Stimulated activated CD4-positive, alpha-beta T cell treated with anti-CD3 and anti-CD28 coated beads, Interleukin-4, amount 100 ng/mL, for 1 hour (primary cell): ENCODE results near the gene COL5A1.

ENCODE experiments used
- DNase-seq: peaks from one replicate; pipeline ENCODE4 v3.0.0-alpha.2; 2020

Gene COL5A1

DNA sequence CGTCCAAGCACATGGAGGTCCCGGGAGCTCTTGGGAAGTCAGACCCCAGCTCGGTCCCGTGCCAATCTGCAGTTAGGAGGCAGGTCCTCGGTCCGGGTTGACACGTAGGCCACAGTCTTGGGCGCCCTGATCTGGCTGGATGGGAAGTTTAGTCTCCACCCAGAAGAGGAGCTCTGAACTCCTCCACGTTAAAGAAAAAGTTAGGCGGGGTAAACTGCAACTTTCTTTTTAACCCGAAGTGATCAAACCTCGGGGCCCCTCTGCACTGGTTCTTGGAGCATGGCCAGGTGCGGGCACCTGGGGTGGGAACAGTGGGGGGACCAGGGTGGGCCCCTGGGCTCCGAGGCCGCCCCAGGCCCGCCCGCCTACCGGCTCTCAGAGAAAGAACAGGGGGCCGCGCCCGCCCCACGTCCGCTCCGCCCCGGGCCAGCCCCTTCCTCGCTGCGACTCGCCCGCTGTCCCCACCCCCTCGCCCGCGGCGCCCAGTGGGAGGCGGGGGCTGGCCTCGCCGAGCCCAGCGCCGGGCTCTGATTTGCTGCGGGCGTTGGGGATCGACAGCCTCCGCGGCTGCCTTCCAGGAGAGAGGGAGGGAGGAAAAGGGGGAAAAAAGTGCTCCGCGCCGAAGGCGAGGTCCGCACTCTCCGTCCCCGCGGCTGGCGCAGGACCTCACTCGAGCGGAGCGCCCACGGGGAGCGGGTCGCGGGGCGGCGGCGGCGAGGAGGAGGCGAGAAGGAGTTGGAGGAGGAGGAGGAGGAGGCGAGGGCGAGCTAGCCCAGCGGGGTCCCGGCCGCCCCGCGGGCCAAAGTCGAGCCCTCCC lies at the start of gene COL5A1:
Gene COL5A1 (plus strand): TSS at position 631 of the 817 bp plus-strand sequence. CDS start 385 bp downstream, outside the sequence.
- DNase-seq, result peak; percentile 58

DNA sequence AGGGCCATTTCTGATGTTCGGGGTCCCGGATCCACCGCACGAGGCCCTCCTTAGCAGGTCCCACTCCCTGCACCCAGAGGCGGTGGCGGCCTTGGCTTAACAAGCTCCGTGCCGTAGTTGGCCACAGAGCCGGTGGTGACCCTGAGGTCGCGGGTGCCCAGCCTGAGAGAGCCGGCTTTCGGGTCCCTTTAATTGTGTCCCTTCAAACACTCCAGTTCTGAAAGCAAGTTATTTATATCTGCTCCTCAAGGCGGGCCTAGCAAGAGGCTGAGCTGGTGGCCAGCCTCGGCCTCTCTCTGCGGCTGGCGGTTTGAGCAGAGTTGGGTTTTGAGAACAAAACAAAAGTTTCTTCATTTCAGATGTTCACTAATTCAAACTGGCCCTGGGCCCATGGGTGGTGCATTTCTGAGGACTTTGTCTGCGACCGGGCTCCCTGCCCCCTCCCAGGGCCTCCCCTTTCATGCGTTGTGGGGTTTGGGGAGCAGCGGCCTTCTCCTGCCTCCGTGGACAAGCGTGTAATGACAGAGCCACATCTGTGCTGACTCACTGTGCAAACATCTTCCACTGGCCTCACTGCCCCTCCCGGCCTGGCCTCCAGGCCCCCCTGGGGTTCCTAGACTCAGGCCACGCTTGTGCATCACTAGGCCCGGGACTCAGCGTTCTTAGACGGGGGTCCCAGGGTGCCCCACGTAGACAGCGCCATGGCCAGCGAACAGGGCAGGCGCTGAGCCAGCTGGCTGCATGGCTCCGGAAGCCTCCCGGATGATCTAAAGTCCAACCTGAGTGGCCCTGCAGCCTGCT lies 49.4 kb upstream of the COL5A1 start:
- DNase-seq, result no peak

DNA sequence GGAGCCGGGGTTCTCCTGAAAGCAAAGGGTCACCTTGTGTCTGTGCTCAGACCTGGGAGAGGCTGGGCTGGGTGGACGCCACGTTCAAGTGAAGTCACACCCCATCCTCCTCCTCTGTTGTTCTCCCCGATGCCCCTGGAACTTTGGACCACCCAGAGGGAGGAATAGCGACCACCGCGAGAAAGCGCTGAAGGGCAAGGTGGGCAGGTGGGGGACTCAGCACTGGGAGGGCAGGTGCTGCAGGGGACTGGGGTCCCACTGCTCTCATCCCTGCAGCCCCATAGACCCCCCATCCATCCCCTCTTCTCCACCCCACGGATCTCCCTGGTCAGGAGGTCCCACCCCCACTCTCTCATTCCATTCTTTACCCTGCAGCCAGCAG lies 48.8 kb upstream of the COL5A1 start:
- no peak for DNase-seq

DNA sequence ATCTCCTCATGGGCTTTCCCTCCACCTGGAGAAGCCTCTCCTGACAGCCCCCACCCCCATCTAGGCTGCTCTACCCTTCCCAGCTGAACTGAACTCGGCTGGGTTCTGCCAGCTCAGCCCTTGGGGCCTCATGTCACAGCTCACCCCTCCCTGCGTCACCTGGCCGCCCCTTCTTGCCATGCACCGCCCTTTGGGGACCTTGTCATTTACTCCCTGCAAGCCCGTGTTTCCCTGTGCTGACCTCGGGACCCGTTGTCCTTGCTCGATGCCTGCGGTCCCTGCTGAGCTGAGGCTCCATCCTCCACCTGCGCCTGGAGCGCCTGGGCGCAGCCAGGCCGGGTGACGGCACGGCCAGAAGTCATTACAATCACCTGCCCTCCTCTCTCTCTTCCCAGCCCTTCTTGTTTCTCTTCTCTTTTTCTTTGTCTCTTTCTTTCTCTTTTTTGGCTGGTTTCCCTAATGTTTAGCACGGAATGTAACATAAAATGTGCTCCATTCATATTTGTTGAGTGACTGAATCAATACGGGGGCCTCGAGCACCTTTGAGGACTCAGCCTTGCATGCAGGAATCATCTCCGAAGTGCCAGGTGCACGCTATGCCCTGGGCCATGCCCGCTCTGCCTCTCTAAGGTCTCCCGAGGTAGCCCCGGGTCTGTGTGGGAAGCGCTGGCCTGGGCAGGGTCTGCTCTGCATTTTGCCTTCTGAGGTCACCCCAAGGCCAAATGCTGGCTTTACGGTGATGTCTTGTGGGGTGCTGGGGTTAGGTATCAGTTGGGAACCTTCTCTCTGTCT lies 48.1 kb upstream of the COL5A1 start:
- DNase-seq, result no peak

DNA sequence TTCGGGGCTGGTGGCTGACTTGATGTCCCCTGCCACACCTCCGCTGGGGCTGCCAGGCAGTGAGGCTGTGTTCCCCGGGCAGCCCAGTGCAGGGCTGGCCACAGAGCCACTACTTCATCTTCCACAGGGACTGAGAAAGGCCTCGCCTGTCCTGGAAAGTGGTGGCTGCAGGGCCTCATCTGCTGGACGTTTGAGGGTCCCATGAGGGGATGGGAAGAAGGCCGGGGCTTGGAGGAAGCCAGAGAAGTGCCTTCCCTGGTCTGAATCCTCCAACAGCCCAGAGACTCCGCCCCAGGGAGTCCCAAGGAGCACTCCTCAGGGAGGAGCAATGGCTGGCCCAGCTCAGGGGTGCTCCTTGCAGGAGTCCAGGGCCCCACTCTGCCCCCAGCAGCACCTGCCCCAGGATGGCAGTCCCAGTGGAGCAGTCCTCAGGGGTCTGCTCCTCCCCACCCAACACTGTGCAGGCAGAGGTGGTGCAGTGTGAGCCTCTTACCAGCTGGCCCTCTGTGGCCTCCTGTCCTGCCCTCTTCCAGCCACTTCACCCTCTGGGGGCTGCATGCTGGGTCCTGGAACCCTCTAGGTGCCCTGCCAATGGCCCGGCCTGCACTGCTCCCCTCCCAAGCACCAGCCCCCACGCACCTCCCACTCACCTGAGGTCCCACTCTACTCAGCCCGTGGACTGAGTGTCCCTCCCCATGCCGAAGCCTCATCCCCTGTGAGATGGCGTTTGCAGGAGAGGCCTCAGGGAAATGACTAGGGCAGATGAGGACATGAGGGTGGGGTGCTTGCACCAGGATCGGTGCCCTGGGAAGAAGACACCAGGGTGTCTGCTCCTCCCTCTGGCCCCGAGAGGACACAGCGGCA lies 47.3 kb upstream of the COL5A1 start:
- no peak for DNase-seq

DNA sequence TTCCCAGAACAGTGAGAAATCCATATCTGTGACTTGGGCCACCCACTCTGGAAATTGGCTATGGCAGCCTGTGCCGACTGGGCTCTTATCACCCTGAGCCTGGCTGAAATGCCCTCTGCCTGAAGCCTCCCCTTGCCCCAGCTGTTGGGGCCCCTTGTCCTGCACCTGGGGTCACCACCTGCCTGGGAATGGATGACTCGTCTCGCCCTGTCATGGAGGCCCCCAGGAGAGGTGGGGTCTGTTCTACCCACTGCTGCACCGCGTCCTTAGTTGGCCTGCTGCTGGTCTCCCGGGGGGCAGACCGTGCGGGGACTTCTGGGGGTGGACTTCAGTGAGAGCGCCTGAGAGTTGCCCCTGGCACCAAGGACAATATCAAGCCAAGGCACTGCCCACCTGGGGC lies 46.6 kb upstream of the COL5A1 start:
- DNase-seq, result no peak

DNA sequence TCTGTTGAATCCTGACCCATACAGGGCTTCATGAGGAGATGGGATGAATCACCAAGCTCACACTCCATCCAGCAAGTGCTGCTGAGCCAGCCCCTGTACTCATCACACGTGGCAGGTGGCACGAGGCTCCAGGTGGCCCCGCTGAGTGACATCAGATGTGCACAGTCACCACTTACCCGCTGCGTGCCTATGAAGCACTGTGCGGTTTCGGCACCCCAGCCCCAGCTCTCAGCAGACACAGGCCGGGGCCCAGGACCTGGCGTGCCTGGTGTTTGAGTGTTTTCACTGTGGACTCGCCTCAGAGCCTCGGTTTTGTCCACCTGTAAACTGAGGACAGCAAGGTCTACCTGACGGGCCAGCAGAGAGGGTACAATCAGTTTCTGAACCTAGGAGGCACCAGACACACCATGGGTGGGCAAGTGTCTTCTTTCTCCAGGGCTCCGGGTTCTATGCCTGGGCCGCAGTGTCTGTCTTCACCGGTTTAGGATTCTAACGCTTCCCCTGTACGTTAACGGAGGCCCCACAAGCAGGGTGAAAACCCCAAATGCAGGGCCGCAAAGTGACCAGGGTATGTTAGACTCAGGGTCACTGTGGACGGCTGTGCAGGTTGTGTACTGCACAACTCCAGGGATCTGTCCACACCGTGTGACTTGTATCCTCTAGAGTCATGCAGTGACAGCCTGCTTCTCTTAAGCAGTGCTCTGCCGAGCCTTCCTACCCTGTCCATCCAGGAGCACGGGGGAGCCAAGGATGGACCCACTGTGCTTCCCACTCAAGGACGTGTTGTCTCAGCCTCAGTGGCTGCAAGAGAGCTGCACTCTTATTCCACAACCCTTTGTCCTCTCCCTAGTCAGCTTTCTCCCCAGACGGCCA lies 44.3 kb upstream of the COL5A1 start:
- DNase-seq, result no peak

DNA sequence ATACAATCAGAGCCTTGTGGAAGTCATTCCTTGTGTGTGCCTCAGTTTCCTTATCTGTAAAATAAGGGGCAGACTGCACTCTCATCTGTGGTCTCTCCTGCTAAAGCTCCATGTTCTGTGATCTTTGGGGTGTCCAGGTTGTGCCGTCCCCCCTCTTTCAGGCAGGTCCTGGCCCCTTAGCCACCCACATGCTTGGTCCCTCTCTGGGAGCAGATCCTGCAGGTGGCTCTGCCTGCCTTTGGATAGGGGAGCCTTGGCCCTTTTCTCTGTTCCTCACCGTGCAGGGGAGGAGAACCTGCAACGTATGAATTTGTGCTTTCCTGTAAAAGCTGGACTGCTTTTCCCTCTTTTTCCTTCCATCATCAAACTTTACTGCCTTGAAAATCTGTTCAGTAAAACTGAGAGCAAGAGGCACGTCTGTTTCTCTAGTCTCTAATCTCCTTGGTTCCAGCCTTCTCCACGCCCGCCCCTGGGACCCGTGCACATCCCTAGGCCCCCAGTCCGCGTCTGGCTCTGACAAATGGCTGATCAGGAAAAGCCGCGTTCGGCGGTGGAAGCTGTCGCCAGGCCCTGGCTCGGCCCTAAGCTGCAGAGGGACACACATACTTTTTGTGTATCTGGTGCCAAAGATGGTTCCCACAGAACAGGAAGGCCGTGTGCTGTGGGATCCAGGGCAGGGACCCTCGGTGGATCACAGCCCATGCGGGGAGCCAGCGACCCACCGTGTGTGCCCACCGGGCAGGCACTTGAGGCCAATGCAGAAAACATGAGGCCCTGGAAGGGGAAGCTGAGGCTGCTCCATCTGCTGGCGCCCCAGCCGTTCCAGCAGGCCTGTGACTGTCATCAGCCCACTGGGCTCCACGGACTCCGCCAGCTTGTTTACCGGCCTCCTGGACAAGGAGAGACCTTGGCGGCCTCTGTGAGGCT lies 43.4 kb upstream of the COL5A1 start:
- no peak for DNase-seq

DNA sequence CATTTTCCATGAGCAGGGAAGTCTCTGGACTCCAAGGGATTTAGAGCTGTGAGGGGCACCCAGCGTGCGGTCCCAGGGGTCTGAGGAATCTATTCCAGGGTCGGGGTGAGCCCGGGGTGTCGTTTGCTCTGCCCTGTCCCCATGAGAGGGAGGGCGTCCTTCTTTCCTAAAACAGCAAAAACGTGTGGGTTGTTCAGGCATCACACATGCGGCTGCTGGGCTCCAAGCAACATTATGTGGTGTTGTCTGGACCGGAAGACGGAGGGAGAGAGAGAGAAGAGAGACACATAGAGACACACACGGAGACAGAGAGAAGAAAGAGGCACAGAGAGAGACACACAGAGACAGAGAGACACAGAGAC lies 42.7 kb upstream of the COL5A1 start:
- DNase-seq, result no peak

DNA sequence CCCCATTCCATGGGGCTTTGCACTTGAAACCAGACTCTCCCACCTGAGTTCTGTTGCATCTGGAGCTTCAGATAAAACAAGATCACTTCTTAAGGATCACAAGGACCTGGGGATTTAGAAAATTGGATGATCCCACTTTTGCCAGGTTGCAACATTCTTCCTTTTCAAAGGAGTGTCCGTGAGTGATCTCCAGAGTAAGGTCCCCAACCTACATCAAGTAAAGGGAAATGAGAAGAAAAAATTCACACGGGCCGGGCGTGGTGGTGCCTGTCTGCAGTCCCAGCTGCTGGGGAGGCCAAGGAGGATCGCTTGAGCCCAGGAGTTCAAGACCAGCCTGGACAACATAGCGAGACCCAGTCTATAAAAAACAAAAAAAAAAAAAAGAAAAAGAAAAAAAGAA lies 41.2 kb upstream of the COL5A1 start:
- DNase-seq, result no peak

DNA sequence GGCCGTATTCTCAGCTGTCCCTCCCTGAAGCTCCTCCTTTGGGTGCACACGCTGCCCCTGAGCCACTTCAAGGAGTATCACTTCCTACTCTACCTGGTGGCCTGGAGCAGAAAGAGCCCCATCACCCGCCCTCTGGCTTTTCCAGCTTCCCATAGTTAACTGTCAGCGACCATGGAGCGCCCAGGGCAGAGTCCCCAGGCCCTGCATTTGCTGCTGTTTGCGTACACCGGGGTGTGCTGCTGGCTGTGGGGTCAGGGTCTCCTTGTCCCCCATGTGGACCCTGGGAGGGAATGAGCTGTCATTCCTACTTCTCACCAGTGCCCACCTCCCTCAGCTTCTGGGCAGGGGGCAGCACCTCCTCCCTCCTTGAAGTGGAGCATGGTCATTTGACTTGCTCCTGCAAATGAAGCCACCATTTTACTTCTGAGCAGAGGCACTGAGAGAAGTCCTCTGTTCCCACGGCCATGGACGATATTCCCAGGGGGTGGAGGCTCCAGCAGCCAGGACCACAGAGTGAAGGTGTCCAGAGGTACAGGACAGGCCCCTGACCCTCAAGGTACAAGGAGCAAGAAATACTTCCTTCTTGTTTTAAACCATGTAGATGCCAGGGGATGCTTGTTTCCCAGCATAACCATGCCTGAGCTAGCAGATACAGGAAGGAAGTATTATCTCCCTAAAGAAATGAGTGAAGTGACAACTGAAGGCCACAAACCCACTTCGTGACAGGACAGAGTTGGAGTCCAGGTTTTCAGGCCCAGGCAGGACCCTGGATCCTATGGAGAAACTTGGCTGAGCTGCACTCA lies 40.6 kb upstream of the COL5A1 start:
- no peak for DNase-seq

DNA sequence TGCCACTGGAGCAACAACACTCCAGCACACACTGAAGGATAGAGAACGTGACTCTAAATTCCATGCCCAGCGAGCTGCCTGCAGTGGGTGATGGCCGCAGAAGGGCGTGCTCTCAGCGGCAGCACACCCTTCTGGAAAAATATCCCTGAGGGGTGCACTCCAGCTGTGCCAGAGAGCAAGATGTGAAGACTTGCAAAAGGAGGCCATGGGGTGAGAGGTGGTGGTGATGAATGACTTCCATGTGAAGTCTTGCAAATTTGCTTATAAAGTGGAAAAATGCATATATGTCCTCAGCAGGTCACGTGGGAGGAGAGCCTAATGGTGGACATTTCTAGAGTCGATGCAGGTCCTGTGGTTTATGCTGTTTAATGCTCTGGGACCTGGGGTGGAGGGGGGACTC lies 39.8 kb upstream of the COL5A1 start:
- no peak for DNase-seq

DNA sequence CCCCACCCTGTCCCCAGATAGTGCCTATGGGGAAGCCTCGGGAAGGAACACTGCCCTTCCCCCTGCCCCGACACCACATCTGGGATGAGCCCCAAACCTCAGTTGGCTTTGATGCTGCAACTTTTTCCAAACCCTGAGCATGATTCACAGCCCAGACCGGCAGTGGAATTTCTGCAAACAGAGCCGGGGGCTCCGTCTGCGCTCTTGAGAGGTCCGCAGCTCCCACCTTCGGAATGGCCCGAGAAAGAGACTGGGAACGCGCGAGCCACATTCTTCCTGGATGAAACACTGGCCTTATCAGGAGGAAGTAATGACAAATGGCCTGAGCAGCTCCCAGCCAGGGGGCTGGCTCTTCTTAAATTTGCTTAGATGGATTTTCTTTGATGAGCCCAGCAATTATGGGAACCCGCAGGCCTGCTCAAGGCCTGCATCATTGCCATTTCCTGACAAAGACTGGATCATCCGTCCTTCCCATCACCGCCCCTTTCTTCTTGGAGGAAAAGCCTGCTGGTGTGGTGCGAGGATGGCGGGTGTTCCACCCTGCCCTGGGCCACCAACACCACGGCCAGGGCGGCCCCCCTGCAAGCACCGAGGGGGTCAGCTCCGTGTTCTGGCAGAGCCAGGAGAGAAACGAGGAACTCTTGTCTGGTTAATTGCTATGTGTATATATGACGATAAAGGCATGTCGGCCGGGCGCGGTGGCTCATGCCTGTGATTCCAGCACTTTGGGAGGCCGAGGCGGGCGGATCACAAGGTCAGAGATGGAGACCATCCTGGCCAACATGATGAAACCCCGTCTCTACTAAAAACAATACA lies 38.8 kb upstream of the COL5A1 start:
- DNase-seq, result no peak

DNA sequence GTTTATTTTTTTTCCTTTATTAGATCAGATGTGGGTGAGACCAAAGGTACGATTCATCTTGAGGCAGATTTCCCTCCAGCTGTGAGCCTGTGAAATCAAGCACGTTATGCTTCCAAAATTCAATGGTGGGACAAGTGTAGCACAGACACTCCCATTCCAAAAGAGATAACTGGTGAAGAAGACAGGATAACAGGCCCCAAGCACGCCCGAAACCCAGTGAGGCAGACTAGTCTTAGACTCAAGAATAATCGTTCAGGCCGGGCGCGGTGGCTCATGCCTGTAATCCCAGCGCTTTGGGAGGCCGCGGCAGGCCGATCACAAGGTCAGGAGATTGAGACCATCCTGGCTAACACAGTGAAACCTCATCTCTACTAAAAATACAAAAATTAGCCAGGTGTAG lies 36.8 kb upstream of the COL5A1 start:
- DNase-seq, result no peak

DNA sequence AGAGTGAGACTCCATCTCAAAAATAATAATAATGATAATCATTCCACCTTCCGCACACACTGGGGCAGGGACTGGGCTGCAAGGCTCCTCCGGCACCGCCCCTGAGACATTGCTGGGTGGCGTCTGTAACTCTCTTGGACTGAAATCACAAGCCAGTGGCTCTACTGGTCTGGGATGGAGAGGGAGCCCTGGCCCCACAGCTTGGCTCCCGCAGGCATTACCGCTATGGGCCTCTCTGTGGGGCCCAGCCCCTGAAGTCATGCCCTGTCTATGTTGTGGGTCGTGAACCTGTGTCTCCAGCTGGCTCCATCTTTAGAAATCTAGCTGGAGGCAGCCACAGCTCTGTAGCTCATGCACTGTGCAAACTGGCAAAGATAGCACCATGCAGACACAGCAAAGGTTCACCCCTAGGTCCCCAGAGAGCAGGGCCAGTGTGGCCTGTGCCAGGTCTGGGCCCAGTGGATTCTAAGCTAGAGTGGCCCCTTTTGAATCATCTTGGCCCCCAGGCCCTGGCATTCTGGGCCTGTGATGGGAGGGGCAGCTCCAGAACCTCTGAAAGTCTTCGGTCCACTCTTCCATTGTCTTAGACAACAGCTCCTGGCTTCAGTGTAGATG lies 36.1 kb upstream of the COL5A1 start:
- no peak for DNase-seq

DNA sequence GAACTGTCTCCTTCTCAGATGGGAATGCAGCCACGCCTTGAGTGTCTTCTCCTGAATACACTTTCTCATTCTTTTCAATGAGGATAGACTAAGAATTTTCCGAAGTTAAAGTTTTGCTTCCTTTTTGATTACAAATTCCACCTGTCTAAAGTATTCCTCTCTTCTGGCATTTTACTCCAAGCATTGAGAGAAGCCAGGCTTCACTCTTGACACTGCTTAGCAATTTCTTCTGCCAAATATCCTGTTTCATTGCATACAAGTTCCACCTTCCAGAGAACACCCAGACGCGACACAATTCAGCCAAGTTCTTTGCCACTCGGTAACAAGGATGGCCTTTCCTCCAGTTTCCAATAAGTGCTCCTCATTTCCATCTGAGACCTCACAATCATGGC lies 35.6 kb upstream of the COL5A1 start:
- DNase-seq, result no peak

DNA sequence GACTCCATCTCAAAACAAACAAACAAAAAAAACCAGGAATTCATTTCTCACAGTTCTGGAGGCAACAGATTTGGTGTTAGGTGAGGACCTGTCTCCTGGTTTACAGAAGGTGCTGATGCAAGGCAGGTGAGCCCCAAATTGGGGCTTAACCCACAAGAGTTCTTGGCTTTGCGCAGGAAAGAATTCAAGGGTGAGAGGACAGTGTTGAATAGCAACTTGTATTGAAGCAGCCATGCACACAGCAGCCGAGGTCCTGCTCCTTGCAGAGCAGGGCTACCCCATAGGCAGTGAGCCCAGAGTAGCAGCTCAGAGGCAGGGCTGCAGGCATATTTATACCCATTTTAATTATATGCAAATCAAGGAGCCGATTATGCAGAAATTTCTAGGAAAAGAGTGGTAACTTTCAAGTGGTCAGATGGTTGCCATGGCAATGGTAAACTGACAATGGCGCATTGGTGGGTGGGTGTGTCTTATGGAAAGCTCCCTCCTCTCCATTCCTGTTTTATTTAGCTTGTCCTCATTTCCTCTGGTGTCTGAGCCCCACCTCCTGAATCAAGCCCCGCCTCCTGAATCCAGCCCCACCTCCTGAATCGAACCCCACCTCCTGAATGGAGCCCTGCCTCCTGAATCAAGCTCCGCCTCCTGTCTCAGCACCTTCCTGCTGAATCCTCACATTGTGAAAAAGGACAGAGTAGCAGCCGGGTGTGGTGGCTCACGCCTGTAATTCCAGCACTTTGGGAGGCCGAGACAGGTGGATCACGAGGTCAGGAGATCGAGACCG lies 34.5 kb upstream of the COL5A1 start:
- DNase-seq, result no peak
